ENCODE measurements around the gene OR1J2. TPM values are rescaled to one million over a fixed set of nuclear protein-coding genes. Genes with fewer than 3 reads are reported as not detected.

Gene OR1J2, protein sequence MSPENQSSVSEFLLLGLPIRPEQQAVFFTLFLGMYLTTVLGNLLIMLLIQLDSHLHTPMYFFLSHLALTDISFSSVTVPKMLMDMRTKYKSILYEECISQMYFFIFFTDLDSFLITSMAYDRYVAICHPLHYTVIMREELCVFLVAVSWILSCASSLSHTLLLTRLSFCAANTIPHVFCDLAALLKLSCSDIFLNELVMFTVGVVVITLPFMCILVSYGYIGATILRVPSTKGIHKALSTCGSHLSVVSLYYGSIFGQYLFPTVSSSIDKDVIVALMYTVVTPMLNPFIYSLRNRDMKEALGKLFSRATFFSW
- total RNA-seq (not detected), polyA plus RNA-seq (not detected)

DNA sequence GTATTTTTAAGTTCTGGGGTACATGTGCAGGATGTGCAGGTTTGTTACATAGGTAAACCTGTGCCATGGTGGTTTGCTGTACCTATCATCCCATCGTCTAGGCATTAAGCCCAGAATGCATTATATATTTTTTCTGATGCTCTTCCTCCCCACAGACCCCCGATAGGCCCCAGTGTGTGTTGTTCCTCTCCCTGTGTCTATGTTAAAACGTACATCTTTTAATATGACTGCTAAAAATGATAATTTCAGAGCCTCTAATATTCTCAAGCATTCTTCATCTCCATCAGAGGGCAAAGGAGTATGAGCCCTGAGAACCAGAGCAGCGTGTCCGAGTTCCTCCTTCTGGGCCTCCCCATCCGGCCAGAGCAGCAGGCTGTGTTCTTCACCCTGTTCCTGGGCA is at the start of gene OR1J2:
OR1J2 (plus strand) TSS at position 301 of the 400 bp plus-strand sequence; CDS start at position 301, 0 bp downstream.
- Histone ChIP-seq H3K9me3 (ENCODE audit: control insufficient read depth in 1 of 2, low read length in 2 of 2) (no peaks in the 10 kb centered on the region), H3K4me3 (ENCODE audit: low read length in 2 of 2) (no peak within 1 kb of the TSS), H3K4me1 (ENCODE audit: insufficient read depth, low read length) (no peaks in the 10 kb centered on the region), H3K36me3 (ENCODE audit: insufficient read depth, low read length) (no peaks in the 10 kb centered on the region), H3K27me3 (ENCODE audit: insufficient read depth, low read length) (no peaks in the 10 kb centered on the region), H3K27ac (ENCODE audit: low read depth, low read length) (no peak within 1 kb of the TSS)
- Mint-ChIP-seq H3K27ac (peak within 1 kb of the TSS in 1 of 7 donors; percentile 39), H3K9me3 (peaks cover 0 to 4% (median 0%) of the 10 kb centered on the region in 8 donors), H3K27me3 (peaks cover 12 to 16% of the 10 kb centered on the region in 2 donors), H3K4me1 (no peaks in the 10 kb centered on the region), H3K36me3 (no peaks in the 10 kb centered on the region), H3K4me3 (no peak within 1 kb of the TSS)
- DNase-seq = no peak
- intact Hi-C loops (cut with micrococcal nuclease) = no loop called here
- ChIA-PET POLR2A (ENCODE audit: partially characterized antibody) (no interaction called here), CTCF (ENCODE audit: partially characterized antibody) (interaction anchor here (0.9 kb wide), 1 partner anchor 12 kb away, joined by 3 read pairs; no protein-coding TSS in a partner anchor)

DNA sequence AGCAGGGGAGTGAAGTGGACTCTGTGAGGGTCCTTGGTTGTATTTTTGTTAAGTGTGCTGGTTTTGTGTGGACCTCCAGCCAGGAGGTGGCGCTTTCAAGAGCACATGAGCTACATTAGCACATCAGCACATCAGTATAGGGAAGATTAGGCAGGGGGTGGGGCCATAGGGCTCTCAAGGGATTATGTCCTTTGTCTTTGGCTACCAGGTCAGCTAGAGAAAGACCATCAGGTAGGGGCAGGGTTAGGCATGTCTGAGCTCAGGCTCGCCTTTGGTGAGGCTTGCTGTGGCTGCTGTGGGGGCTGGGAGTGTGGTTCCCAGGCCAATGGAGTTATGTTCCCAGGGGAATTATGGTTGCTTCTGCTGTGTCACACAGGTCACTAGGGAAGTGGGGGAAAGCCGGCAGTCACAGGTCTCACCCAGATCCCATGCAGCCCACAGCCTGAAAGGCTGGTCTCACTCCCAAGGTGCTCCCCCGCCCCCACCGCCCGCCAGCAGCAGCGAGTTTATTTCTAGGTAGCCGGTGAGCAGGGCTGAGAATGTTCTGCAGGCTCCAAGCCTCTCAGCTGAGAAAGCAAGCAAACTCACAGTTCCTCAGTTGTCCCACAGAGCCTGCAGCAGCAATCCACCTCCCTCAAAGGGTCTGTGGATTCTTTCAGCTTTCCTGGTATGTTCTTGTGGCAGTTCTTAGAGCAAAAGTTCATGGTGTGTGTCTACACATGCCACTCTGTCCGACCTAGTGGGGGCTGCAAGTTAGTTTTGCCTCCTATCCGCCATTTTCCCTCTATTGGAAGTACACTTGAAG is 46.6 kb upstream of the OR1J2 start:
- intact Hi-C loops (cut with micrococcal nuclease) = loop anchor here (10.0 kb wide), 1 partner anchor 921 kb away; no protein-coding TSS in a partner anchor

GRCh38 chr9:122464633-122465567 is 45.7 kb upstream of the OR1J2 start:
- peak overlapping the region; percentile 18 for H3K27ac ChIP-seq (ENCODE audit: low read depth, low read length)
- DNase-seq = peak; percentile 66 to 70 (median 68)
- CTCF ChIA-PET (ENCODE audit: partially characterized antibody) = interaction anchor here (0.6 to 5.0 kb wide), 19 partner anchors 8 to 892 kb away, joined by 3 to 71 read pairs (median 4); no protein-coding TSS in a partner anchor
- H3K27me3 ChIP-seq (ENCODE audit: insufficient read depth, low read length) = no peaks in the 10 kb centered on the region
- POLR2A ChIA-PET (ENCODE audit: partially characterized antibody) = interaction anchor here (1.2 kb wide), 1 partner anchor 363 kb away, joined by 3 read pairs; no protein-coding TSS in a partner anchor
- Mint-ChIP-seq H3K9me3 (peaks cover 0 to 2% (median 0%) of the 10 kb centered on the region in 8 donors), H3K27ac (peak overlapping the region; percentile 66 to 94 (median 92)), H3K36me3 (peaks cover 0 to 4% of the 10 kb centered on the region in 2 donors), H3K27me3 (peaks cover 30 to 47% of the 10 kb centered on the region in 2 donors), H3K4me1 (peaks cover 7 to 11% (median 9%) of the 10 kb centered on the region in 4 donors), H3K4me3 (peak overlapping the region; percentile 84 to 96 (median 91))
- H3K9me3 ChIP-seq (ENCODE audit: control insufficient read depth in 1 of 2, low read length in 2 of 2) = no peaks in the 10 kb centered on the region
- H3K4me1 ChIP-seq (ENCODE audit: insufficient read depth, low read length) = peaks cover 9% of the 10 kb centered on the region
- H3K4me3 ChIP-seq (ENCODE audit: low read length in 2 of 2) = peak overlapping the region; percentile 37 to 40
- H3K36me3 ChIP-seq (ENCODE audit: insufficient read depth, low read length) = no peaks in the 10 kb centered on the region
- intact Hi-C loops (cut with micrococcal nuclease) = loop anchor here (1.0 to 10.0 kb wide), 4 partner anchors 345 to 920 kb away; no protein-coding TSS in a partner anchor

More for the DNA sequence above, 46.6 kb upstream of the OR1J2 start:
- Histone ChIP-seq H3K4me1 (ENCODE audit: insufficient read depth, low read length) (peaks cover 9% of the 10 kb centered on the region), H3K4me3 (ENCODE audit: low read length in 2 of 2) (peak overlapping the region; percentile 37 to 40), H3K27ac (ENCODE audit: low read depth, low read length) (peak overlapping the region; percentile 18), H3K9me3 (ENCODE audit: control insufficient read depth in 1 of 2, low read length in 2 of 2) (no peaks in the 10 kb centered on the region), H3K36me3 (ENCODE audit: insufficient read depth, low read length) (no peaks in the 10 kb centered on the region), H3K27me3 (ENCODE audit: insufficient read depth, low read length) (no peaks in the 10 kb centered on the region)
- peaks cover 0 to 4% of the 10 kb centered on the region in 2 donors for H3K36me3 Mint-ChIP-seq
- H3K4me3 Mint-ChIP-seq = peak overlapping the region; percentile 60 to 96 (median 91)
- H3K27ac Mint-ChIP-seq = peak overlapping the region in 6 of 7 donors; percentile 6 to 94 (median 92)
- H3K4me1 Mint-ChIP-seq = peaks cover 7 to 11% (median 9%) of the 10 kb centered on the region in 4 donors
- ChIA-PET POLR2A (ENCODE audit: partially characterized antibody) (interaction anchor here (1.2 kb wide), 1 partner anchor 364 kb away, joined by 3 read pairs; no protein-coding TSS in a partner anchor), CTCF (ENCODE audit: partially characterized antibody) (interaction anchor here (0.7 to 5.0 kb wide), 13 partner anchors 8 to 527 kb away, joined by 3 to 71 read pairs (median 4); no protein-coding TSS in a partner anchor)
- peak in 2 of 5 donors; percentile 1 to 4 for DNase-seq
- H3K9me3 Mint-ChIP-seq = peaks cover 0 to 2% (median 0%) of the 10 kb centered on the region in 8 donors
- H3K27me3 Mint-ChIP-seq = peaks cover 31 to 42% of the 10 kb centered on the region in 2 donors

- peaks cover 7 to 11% (median 9%) of the 10 kb centered on the region in 4 donors for H3K4me1 Mint-ChIP-seq
- no peak overlapping the region for H3K27ac ChIP-seq (ENCODE audit: low read depth, low read length)
- no peak for DNase-seq
- H3K27ac Mint-ChIP-seq = no peak overlapping the region
- ChIA-PET POLR2A (ENCODE audit: partially characterized antibody) (no interaction called here), CTCF (ENCODE audit: partially characterized antibody) (interaction anchor here (2.3 to 5.0 kb wide), 2 partner anchors 14 to 343 kb away, joined by 9 to 71 read pairs; no protein-coding TSS in a partner anchor)
- H3K4me3 Mint-ChIP-seq = no peak overlapping the region
- intact Hi-C loops (cut with micrococcal nuclease) = loop anchor here (10.0 kb wide), 1 partner anchor 918 kb away; no protein-coding TSS in a partner anchor
- no peaks in the 10 kb centered on the region for H3K9me3 Mint-ChIP-seq
- peaks cover 22 to 35% of the 10 kb centered on the region in 2 donors for H3K27me3 Mint-ChIP-seq
- peaks cover 9% of the 10 kb centered on the region for H3K4me1 ChIP-seq (ENCODE audit: insufficient read depth, low read length)
- H3K36me3 ChIP-seq (ENCODE audit: insufficient read depth, low read length) = no peaks in the 10 kb centered on the region
- H3K4me3 ChIP-seq (ENCODE audit: low read length in 2 of 2) = no peak overlapping the region
- peaks cover 0 to 4% of the 10 kb centered on the region in 2 donors for H3K36me3 Mint-ChIP-seq
- no peaks in the 10 kb centered on the region for H3K27me3 ChIP-seq (ENCODE audit: insufficient read depth, low read length)
- H3K9me3 ChIP-seq (ENCODE audit: control insufficient read depth in 1 of 2, low read length in 2 of 2) = no peaks in the 10 kb centered on the region
These were observed 44.1 kb upstream of the OR1J2 start for GRCh38 chr9:122466456-122466855.

DNA sequence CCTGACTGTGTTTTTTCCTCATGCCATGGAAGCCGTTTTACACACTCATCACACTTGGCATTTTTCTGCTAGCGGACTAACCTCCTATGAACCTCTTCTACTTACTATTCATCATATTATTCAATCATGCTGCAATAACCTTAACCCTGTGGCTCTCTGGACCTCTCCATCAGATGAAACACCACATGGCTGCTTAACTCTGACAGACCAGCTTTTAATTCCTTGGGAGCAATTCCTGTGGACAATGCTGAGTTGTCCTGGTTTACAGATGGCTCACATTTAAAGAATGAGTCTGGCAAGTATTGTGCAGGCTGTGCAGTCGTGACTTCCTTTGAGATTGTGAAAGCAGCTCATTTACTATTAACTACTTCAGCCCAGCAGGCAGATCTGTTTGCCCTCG is 41.9 kb upstream of the OR1J2 start:
- Histone ChIP-seq H3K4me3 (ENCODE audit: low read length in 2 of 2) (no peak overlapping the region), H3K36me3 (ENCODE audit: insufficient read depth, low read length) (no peaks in the 10 kb centered on the region), H3K27ac (ENCODE audit: low read depth, low read length) (no peak overlapping the region), H3K9me3 (ENCODE audit: control insufficient read depth in 1 of 2, low read length in 2 of 2) (no peaks in the 10 kb centered on the region), H3K27me3 (ENCODE audit: insufficient read depth, low read length) (no peaks in the 10 kb centered on the region), H3K4me1 (ENCODE audit: insufficient read depth, low read length) (peaks cover 9% of the 10 kb centered on the region)
- intact Hi-C loops (cut with micrococcal nuclease) = loop anchor here (10.0 kb wide), 1 partner anchor 916 kb away; no protein-coding TSS in a partner anchor
- ChIA-PET CTCF (ENCODE audit: partially characterized antibody) (no interaction called here), POLR2A (ENCODE audit: partially characterized antibody) (no interaction called here)
- H3K27ac Mint-ChIP-seq = no peak overlapping the region
- no peak for DNase-seq
- peaks cover 0 to 4% of the 10 kb centered on the region in 2 donors for H3K36me3 Mint-ChIP-seq
- H3K4me3 Mint-ChIP-seq = no peak overlapping the region
- H3K9me3 Mint-ChIP-seq = no peaks in the 10 kb centered on the region
- peaks cover 7 to 11% (median 9%) of the 10 kb centered on the region in 4 donors for H3K4me1 Mint-ChIP-seq
- peaks cover 13 to 20% of the 10 kb centered on the region in 2 donors for H3K27me3 Mint-ChIP-seq

GRCh38 chr9:122474561-122474960 is 36.0 kb upstream of the OR1J2 start:
- Mint-ChIP-seq H3K4me3 (no peak overlapping the region), H3K36me3 (no peaks in the 10 kb centered on the region), H3K4me1 (no peaks in the 10 kb centered on the region), H3K9me3 (no peaks in the 10 kb centered on the region), H3K27ac (no peak overlapping the region), H3K27me3 (peaks cover 8 to 15% of the 10 kb centered on the region in 2 donors)
- H3K4me3 ChIP-seq (ENCODE audit: low read length in 2 of 2) = no peak overlapping the region
- ChIA-PET CTCF (ENCODE audit: partially characterized antibody) (interaction anchor here (1.2 to 1.3 kb wide), 2 partner anchors 9 to 11 kb away, joined by 4 read pairs; no protein-coding TSS in a partner anchor), POLR2A (ENCODE audit: partially characterized antibody) (no interaction called here)
- no peaks in the 10 kb centered on the region for H3K27me3 ChIP-seq (ENCODE audit: insufficient read depth, low read length)
- DNase-seq = no peak
- H3K9me3 ChIP-seq (ENCODE audit: control insufficient read depth in 1 of 2, low read length in 2 of 2) = no peaks in the 10 kb centered on the region
- no peak overlapping the region for H3K27ac ChIP-seq (ENCODE audit: low read depth, low read length)
- intact Hi-C loops (cut with micrococcal nuclease) = no loop called here
- H3K36me3 ChIP-seq (ENCODE audit: insufficient read depth, low read length) = no peaks in the 10 kb centered on the region
- H3K4me1 ChIP-seq (ENCODE audit: insufficient read depth, low read length) = no peaks in the 10 kb centered on the region

All from CD4-positive, alpha-beta memory T cell (primary cell).